B cell (primary cell): ENCODE data around the gene STK11. TPM values are rescaled to one million over a fixed set of nuclear protein-coding genes. Genes with fewer than 3 reads are reported as not detected.

Experiments
- ATAC-seq: fragments of 200-7000 bp; cut with Tn5 transposase; one replicate; pipeline ENCODE4 v1.10.0; 2021; ENCODE audit warnings: low read depth, mild to moderate bottlenecking, moderate number of reproducible peaks, moderate library complexity
- CTCF ChIA-PET: fragments of 350-600 bp; sonication (Branson Sonifier 250); formaldehyde crosslinking; loops from one replicate; lab custom pipeline; 2021; ENCODE audit warnings: antibody characterized with exemption, inconsistent platforms; lab: Charles Lee
- POLR2A ChIA-PET: fragments of 350-600 bp; sonication (Branson Sonifier 250); formaldehyde crosslinking; loops from one replicate; lab custom pipeline; 2021; ENCODE audit warnings: antibody characterized with exemption; lab: Charles Lee
- DNase-seq: peaks from one replicate; pipeline ENCODE4 v3.0.0; 2013
- H2AFZ ChIP-seq: 2 replicates; pipeline ENCODE4 v1.6.1; 2012; ENCODE audit warnings: mild to moderate bottlenecking, low read depth, low read length; ENCODE audit not compliant: insufficient read depth, poor library complexity, severe bottlenecking
- H3K27ac ChIP-seq, 2 donors: 1 replicate in 1 of 2; 2 replicates in 1 of 2; pipeline ENCODE4 v1.5.1; 2012 to 2013; ENCODE audit warnings: low read length in 2 of 2, mild to moderate bottlenecking in 2 of 2, moderate library complexity in 1 of 2
- H3K27me3 ChIP-seq, 4 experiments: fragments of 200-600 bp in 1 of 4; sonication (generic) in 1 of 4; replicated peaks in 1 of 4; 1 replicate in 2 of 4; 2 replicates in 2 of 4; pipeline versions ENCODE4 v1.6.1 to v1.7.0; 2013 to 2016; ENCODE audit warnings: low read length in 3 of 4, mild to moderate bottlenecking in 2 of 4, mixed read lengths in 1 of 4, moderate library complexity in 1 of 4; ENCODE audit not compliant: insufficient read depth in 4 of 4, control insufficient read depth in 3 of 4; ENCODE audit errors: control extremely low read depth in 1 of 4
- H3K36me3 ChIP-seq, 2 experiments: replicated peaks in 1 of 2; 1 replicate in 1 of 2; 2 replicates in 1 of 2; pipeline versions ENCODE4 v1.6.1 to v1.7.1; 2013; ENCODE audit warnings: low read length in 1 of 2; ENCODE audit not compliant: insufficient read depth in 2 of 2, control insufficient read depth in 1 of 2; ENCODE audit errors: control extremely low read depth in 1 of 2, extremely low read depth in 1 of 2
- H3K4me1 ChIP-seq, 2 donors: fragments of 200-600 bp in 1 of 2; sonication (generic) in 1 of 2; 1 replicate in 1 of 2; 2 replicates in 1 of 2; pipeline versions ENCODE4 v1.5.1 to v1.6.1; 2013 to 2017; ENCODE audit warnings: low read length in 2 of 2; ENCODE audit not compliant: control insufficient read depth in 2 of 2, insufficient read depth in 2 of 2
- H3K4me2 ChIP-seq: replicated peaks from 2 replicates; pipeline ENCODE3; 2012; ENCODE audit warnings: mild to moderate bottlenecking, low read depth, low read length; ENCODE audit not compliant: poor library complexity, severe bottlenecking
- H3K4me3 ChIP-seq, 5 experiments: fragments of 200-600 bp in 1 of 5; sonication (generic) in 1 of 5; 1 replicate in 3 of 5; 2 replicates in 2 of 5; pipeline versions ENCODE4 v1.5.1 to v1.7.0; 2011 to 2016; ENCODE audit warnings: low read length in 4 of 5, mild to moderate bottlenecking in 4 of 5, low read depth in 2 of 5, control low read depth in 1 of 5, moderate library complexity in 1 of 5; ENCODE audit not compliant: insufficient read depth in 1 of 5; ENCODE audit errors: control extremely low read depth in 1 of 5, extremely low read depth in 1 of 5
- H3K79me2 ChIP-seq: fragments of 200-600 bp; sonication (generic); one replicate; pipeline ENCODE4 v1.6.0; 2016; ENCODE audit warnings: low read length; ENCODE audit not compliant: control insufficient read depth, insufficient read depth
- H3K9ac ChIP-seq: fragments of 200-600 bp; sonication (generic); 2 replicates; pipeline ENCODE4 v1.6.1; 2017; ENCODE audit warnings: mild to moderate bottlenecking, low read length, moderate library complexity
- H3K9me3 ChIP-seq, 3 donors: one replicate each; pipeline versions ENCODE4 v1.6.1 to v1.7.1; 2013; ENCODE audit warnings: low read length in 2 of 3; ENCODE audit not compliant: control insufficient read depth in 2 of 3, insufficient read depth in 1 of 3; ENCODE audit errors: control extremely low read depth in 1 of 3
- H4K20me1 ChIP-seq: 2 replicates; pipeline ENCODE4 v1.6.0; 2012; ENCODE audit warnings: mild to moderate bottlenecking, low read length; ENCODE audit not compliant: insufficient read depth, control insufficient read depth, poor library complexity, severe bottlenecking
- H3K27ac Mint-ChIP-seq: one replicate; pipeline ENCODE4 v1.8.0; 2021; ENCODE audit warnings: mixed read lengths
- H3K27me3 Mint-ChIP-seq: one replicate; pipeline ENCODE4 v1.8.0; 2021; ENCODE audit warnings: mixed read lengths
- H3K4me1 Mint-ChIP-seq: one replicate; pipeline ENCODE4 v1.8.0; 2021; ENCODE audit warnings: mixed read lengths
- H3K4me3 Mint-ChIP-seq: one replicate; pipeline ENCODE4 v1.8.0; 2021; ENCODE audit warnings: mixed read lengths
- H3K9me3 Mint-ChIP-seq: one replicate; pipeline ENCODE4 v1.8.0; 2022; ENCODE audit warnings: mixed read lengths; ENCODE audit not compliant: insufficient read depth
- EZH2 ChIP-seq: IDR thresholded peaks from 2 replicates; pipeline ENCODE4 v1.6.1; 2012; ENCODE audit warnings: borderline replicate concordance, low read depth, mild to moderate bottlenecking, moderate library complexity, low read length; ENCODE audit not compliant: insufficient read depth, poor library complexity, severe bottlenecking
- WGBS: methylation state at CpG from one replicate; pipeline ENCODE4 v1.1.5; 2013; ENCODE audit warnings: missing lambda C conversion rate; ENCODE audit not compliant: insufficient coverage; 5-methylcytosine and 5-hydroxymethylcytosine counted together
- intact Hi-C: fragments of 100-400 bp; cut with micrococcal nuclease; formaldehyde crosslinking; loops from one replicate; pipeline ENCODE4 v1.10.0; 2022
- polyA plus RNA-seq: library from polyadenylated mRNA; depleted of rRNA; stranded (reverse); fragments of >200 nt; gene quantifications from 2 replicates; pipeline ENCODE4 v1.2.3, GENCODE V29; 2012
- total RNA-seq, 2 donors: library from RNA; stranded (reverse); fragments of 120-200 nt in 1 of 2; gene quantifications; 1 replicate in 1 of 2; 2 replicates in 1 of 2; pipeline versions ENCODE4 v1.2.3 to v1.2.4, GENCODE V29; 2013 to 2022
- TF ChIP-seq, protein P1 (sequence below): fragments of 200-600 bp; IDR thresholded peaks from one replicate; pipeline ENCODE4 v1.8.0; 2022; ENCODE audit warnings: antibody characterized with exemption, mild to moderate bottlenecking

The STK11 gene
- total and polyA plus RNA-seq, 2 donors (not counting 1 experiment from before 2014, with no cell fraction given), result 87.9 to 89.9 TPM

DNA sequence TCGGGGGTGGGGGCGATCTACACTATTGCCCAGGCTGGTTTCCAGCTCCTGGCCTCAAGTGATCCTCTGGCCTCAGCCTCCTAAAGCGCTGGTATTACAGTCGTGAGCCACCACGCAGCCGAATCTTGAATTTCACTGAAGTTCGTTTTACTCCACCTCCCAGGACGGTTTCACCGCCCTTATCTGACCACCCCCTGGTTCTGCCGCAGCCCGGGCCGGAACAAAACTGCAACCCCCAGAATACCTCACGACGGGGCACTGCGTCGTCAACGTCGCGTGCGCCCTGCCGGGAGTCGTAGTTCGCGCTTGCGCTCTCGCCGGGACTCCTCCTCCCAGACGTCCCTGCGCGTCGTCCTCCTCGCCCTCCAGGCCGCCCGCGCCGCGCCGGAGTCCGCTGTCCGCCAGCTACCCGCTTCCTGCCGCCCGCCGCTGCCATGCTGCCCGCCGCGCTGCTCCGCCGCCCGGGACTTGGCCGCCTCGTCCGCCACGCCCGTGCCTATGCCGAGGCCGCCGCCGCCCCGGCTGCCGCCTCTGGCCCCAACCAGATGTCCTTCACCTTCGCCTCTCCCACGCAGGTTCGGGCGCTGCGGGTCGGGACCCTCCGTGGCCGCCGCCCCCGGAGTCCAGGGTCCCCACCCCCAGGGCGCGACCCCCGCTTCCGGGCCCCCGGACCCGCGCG lies 36.0 kb downstream of the STK11 start, which contains the start of gene ATP5F1D:
ATP5F1D (plus strand) TSS at position 335 of the 679 bp plus-strand sequence; CDS start at position 435, 100 bp downstream.
- Histone ChIP-seq H3K4me3 (peak within 1 kb of the TSS; percentile 28 to 92 (median 57)), H3K27ac (peak within 1 kb of the TSS; percentile 24 to 65), H3K9ac (peak within 1 kb of the TSS; percentile 80), H3K9me3 (no peaks in the 10 kb centered on the region), H2AFZ (peak within 1 kb of the TSS; percentile 76), H3K79me2 (peaks cover 23% of the 10 kb centered on the region), H4K20me1 (peaks cover 17% of the 10 kb centered on the region), H3K4me2 (peak within 1 kb of the TSS; percentile 99), H3K36me3 (peaks cover 0 to 4% of the 10 kb centered on the region in 2 experiments), H3K27me3 (peaks cover 0 to 11% (median 4%) of the 10 kb centered on the region in 4 experiments), H3K4me1 (peaks cover 44 to 70% of the 10 kb centered on the region in 2 donors)
- peak within 1 kb of the TSS; percentile 88 for H3K4me3 Mint-ChIP-seq
- no peaks in the 10 kb centered on the region for H3K9me3 Mint-ChIP-seq
- intact Hi-C loops, result loop anchor here (1.0 to 10.0 kb wide), 8 partner anchors 109 to 1943 kb away; partner anchors contain the start of genes CNN2, GPX4, NCLN and RNU6-2
- CTCF ChIA-PET, result interaction anchor here (0.6 to 8.0 kb wide), 10 partner anchors 18 to 257 kb away, joined by 3 to 658 read pairs (median 3); partner anchors contain the start of genes CIRBP, FAM174C and WDR18
- peak; percentile 70 for ATAC-seq
- under 1% methylated on average over 79 of the region's 79 CpGs for WGBS
- peak within 1 kb of the TSS; percentile 85 for H3K27ac Mint-ChIP-seq
- H3K27me3 Mint-ChIP-seq, result peaks cover 8% of the 10 kb centered on the region
- POLR2A ChIA-PET, result interaction anchor here (0.6 to 7.8 kb wide), 4 partner anchors 23 to 448 kb away, joined by 3 to 402 read pairs (median 6); partner anchors contain the start of genes ARHGAP45 and CIRBP
- H3K4me1 Mint-ChIP-seq, result peaks cover 40% of the 10 kb centered on the region
- peak; percentile 94 for DNase-seq
- no peak for TF ChIP-seq EZH2
- TF ChIP-seq, protein P1, sequence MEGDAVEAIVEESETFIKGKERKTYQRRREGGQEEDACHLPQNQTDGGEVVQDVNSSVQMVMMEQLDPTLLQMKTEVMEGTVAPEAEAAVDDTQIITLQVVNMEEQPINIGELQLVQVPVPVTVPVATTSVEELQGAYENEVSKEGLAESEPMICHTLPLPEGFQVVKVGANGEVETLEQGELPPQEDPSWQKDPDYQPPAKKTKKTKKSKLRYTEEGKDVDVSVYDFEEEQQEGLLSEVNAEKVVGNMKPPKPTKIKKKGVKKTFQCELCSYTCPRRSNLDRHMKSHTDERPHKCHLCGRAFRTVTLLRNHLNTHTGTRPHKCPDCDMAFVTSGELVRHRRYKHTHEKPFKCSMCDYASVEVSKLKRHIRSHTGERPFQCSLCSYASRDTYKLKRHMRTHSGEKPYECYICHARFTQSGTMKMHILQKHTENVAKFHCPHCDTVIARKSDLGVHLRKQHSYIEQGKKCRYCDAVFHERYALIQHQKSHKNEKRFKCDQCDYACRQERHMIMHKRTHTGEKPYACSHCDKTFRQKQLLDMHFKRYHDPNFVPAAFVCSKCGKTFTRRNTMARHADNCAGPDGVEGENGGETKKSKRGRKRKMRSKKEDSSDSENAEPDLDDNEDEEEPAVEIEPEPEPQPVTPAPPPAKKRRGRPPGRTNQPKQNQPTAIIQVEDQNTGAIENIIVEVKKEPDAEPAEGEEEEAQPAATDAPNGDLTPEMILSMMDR, result no peak
